Measurements from ENCODE around the gene IFIT5.
"Not testable (repeated sequence)": the region's sequence is repeated elsewhere in the genome, so short reads cannot be mapped to it uniquely, and the experiment has no call there.

IFIT5 gene

DNA sequence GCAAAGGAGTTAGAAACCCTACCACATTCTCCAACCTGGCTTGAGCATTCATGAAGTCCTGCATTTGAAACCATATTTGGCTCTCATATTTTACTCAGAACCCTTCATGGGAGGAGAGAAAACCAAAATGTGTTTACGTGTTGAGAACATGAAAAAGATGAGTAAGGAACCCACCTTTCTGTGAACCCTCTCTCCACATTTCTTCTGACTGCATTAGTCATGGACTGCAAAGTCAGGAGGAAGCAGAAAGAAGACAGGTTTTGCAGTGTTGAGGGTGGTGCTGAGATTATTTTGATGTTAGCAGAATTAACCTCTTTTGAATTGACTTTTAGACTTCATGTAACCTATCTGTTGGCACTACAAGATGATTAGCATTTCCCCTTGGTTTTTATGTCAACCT, 31.6 kb upstream of the IFIT5 start:
- Mint-ChIP-seq H3K36me3 (ENCODE audit: low read depth) (no peaks in the 10 kb centered on the region), H3K4me1 (peaks cover 16% of the 10 kb centered on the region), H3K27me3 (ENCODE audit: low read depth, poor library complexity) (no peaks in the 10 kb centered on the region), H3K4me3 (no peak overlapping the region), H3K27ac (no peak overlapping the region), H3K9me3 (no peaks in the 10 kb centered on the region)
- TF ChIP-seq, protein P1, sequence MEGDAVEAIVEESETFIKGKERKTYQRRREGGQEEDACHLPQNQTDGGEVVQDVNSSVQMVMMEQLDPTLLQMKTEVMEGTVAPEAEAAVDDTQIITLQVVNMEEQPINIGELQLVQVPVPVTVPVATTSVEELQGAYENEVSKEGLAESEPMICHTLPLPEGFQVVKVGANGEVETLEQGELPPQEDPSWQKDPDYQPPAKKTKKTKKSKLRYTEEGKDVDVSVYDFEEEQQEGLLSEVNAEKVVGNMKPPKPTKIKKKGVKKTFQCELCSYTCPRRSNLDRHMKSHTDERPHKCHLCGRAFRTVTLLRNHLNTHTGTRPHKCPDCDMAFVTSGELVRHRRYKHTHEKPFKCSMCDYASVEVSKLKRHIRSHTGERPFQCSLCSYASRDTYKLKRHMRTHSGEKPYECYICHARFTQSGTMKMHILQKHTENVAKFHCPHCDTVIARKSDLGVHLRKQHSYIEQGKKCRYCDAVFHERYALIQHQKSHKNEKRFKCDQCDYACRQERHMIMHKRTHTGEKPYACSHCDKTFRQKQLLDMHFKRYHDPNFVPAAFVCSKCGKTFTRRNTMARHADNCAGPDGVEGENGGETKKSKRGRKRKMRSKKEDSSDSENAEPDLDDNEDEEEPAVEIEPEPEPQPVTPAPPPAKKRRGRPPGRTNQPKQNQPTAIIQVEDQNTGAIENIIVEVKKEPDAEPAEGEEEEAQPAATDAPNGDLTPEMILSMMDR (IDR thresholded peaks at IDR 0.05): no peak
- no peak for DNase-seq

DNA sequence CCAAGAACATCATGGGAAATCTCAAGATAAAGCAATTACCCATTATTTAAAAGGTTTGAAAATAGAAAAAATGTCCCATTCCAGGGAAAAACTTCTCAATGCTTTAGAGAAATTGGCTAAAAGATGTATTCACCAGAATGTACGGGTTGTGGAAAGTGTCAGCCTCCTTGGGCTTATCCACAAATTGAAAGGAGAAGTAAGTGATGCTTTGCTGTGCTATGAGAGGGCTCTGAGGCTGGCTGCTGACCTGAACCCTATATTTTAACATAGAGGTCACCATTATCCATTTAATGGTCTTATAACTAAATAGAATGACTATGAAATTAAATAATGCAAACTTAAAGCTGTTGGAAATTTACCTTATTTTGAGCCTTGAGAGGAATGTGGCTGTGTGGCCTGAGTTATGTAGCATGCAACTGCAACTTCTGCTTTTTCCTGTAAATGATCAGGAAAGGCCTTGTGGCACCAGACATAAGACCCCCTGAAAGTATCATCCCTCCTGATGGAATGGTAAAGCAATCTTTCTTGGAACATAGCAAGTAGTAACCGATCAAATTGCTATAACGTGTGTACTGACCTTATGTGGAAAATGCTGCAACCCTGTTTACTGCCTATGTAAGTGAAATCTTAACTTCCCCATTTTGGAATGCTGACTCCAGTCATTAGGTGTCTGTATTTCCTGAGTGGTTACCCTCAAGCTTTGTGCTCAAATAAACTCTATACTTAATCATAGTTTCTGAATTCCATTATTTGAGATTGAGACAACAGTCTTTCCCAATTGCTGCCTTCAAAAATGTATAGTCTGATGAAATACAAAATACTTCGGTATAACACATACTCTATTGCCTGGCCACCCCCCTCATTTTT, 29.7 kb upstream of the IFIT5 start:
- Mint-ChIP-seq H3K4me3 (no peak overlapping the region), H3K36me3 (ENCODE audit: low read depth) (no peaks in the 10 kb centered on the region), H3K27ac (no peak overlapping the region), H3K4me1 (peaks cover 5% of the 10 kb centered on the region), H3K9me3 (no peaks in the 10 kb centered on the region), H3K27me3 (ENCODE audit: low read depth, poor library complexity) (peaks cover 3% of the 10 kb centered on the region)
- TF ChIP-seq, protein P1 (IDR thresholded peaks at IDR 0.05): no peak
- DNase-seq: no peak

DNA sequence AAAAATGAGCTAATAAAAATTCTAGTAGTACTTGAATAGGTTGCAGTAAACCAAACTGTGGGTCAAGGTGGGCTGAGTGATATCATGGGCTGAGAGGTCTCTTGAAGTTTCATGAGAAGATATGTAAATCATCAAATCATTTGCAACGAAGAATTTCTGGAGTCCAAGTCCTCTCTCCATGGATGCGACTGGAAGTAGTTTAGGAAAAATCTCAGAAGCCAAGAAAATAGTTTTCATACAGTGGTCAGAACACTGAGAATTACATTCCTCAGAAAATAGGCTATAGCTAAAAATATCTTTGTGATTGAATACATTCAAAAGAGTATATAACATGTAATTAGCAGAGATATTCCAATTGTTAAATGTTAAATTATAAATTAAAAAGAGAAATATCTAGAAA, 25.6 kb upstream of the IFIT5 start:
- Mint-ChIP-seq H3K9me3 (no peaks in the 10 kb centered on the region), H3K27ac (no peak overlapping the region), H3K36me3 (ENCODE audit: low read depth) (no peaks in the 10 kb centered on the region), H3K4me3 (no peak overlapping the region), H3K27me3 (ENCODE audit: low read depth, poor library complexity) (peaks cover 3% of the 10 kb centered on the region), H3K4me1 (peaks cover 15% of the 10 kb centered on the region)
- DNase-seq: no peak
- TF ChIP-seq, protein P1 (IDR thresholded peaks at IDR 0.05): no peak

DNA sequence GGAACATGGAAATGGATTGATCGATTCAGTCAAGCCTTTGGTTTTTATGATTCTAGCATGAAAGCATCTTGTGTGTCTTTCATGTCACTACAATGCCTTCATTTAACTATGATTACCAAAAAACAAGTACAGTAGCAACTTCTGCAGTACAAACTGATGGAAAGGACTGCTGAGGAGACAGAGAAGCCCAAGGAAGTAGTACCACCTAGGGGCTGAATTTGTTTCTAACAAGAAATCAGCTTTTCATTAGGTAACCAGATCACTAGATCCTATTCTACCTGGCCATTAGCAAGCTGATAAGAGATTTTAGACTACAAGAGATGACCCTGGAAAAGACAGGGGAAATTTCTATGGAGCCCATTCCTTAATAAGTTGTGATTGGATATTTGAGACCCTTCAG, 25.1 kb upstream of the IFIT5 start:
- Mint-ChIP-seq H3K27me3 (ENCODE audit: low read depth, poor library complexity) (peaks cover 3% of the 10 kb centered on the region), H3K9me3 (no peaks in the 10 kb centered on the region), H3K4me3 (no peak overlapping the region), H3K4me1 (peaks cover 15% of the 10 kb centered on the region), H3K36me3 (ENCODE audit: low read depth) (no peaks in the 10 kb centered on the region), H3K27ac (no peak overlapping the region)
- no peak for DNase-seq
- TF ChIP-seq, protein P1 (IDR thresholded peaks at IDR 0.05): no peak

DNA sequence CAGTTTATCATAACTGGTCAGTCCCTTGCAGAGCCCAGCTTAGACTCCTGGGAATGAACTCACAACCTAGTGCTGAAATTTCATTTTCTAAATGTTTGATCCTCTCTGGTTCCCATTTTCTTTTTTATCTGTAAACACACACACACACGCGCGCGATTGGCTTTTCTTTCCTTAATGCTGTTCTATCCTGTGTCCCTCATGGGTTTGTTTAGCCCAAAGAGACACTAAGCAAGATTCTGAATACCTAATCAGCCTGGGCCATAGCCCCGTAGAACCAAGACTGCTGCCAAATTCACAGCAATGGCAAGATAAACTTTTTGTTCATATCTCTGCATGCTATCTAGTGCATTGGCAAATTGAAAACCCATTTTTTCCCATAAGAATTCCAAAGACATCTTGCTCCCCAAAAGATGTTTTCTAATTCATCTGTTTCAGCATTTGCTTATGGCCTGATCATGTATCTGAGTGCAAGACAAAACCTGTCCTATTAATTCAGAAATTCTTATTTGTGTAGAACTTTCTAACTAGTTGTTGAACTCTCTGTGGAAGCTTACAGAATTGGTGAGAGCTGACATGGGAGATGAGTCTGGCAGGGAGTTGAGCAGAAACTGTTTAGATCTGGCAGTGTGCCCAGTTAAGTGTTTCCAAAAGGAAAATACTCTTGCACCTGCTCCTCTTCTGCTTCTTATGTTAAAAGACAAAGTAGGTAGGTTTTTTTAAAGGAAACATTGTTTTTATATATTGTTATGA, 23.7 kb upstream of the IFIT5 start:
- TF ChIP-seq, protein P1 (IDR thresholded peaks at IDR 0.05): no peak
- no peaks in the 10 kb centered on the region for H3K9me3 Mint-ChIP-seq
- no peak for DNase-seq
- H3K4me1 Mint-ChIP-seq: peaks cover 10% of the 10 kb centered on the region
- peaks cover 3% of the 10 kb centered on the region for H3K27me3 Mint-ChIP-seq (ENCODE audit: low read depth, poor library complexity)
- H3K4me3 Mint-ChIP-seq: no peak overlapping the region
- peak overlapping the region; percentile 56 for H3K27ac Mint-ChIP-seq
- H3K36me3 Mint-ChIP-seq (ENCODE audit: low read depth): no peaks in the 10 kb centered on the region

DNA sequence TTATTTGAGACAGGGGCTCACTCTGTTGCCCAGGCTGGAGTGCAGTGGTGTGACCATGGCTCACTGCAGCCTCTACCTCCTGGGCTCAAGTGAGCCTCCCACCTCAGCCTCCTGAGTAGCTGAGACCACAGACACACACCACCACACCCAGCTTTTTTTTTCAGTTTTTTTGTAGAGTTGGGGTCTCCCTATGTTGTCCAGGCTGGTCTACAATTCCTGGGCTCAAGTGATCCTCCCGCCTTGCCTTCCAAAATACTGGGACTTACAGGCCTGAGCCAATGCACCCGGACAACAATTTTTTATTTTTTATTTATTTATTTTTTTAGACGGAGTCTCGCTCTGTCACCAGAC, 23.2 kb upstream of the IFIT5 start:
- not testable (repeated sequence) for H3K36me3 Mint-ChIP-seq (ENCODE audit: low read depth); H3K9me3 Mint-ChIP-seq; DNase-seq; H3K27me3 Mint-ChIP-seq (ENCODE audit: low read depth, poor library complexity); H3K27ac Mint-ChIP-seq; H3K4me3 Mint-ChIP-seq
- H3K4me1 Mint-ChIP-seq: peaks cover 10% of the 10 kb centered on the region

All from nephron progenitor cell (in vitro differentiated cells).